CD4-positive, alpha-beta T cell treated with Interleukin-12 subunit alpha and Interleukin-12 subunit beta, for 1 hour (primary cell): ENCODE data around the gene CUEDC1.

Source experiments
- DNase-seq: peaks from one replicate; pipeline ENCODE4 v3.0.0-alpha.2; 2020

Gene CUEDC1

GRCh38 chr17:57892820-57893595, 62.2 kb downstream of the CUEDC1 start:
- DNase-seq = peak; percentile 17

GRCh38 chr17:57892146-57892819, 62.9 kb downstream of the CUEDC1 start:
- peak; percentile 77 for DNase-seq

GRCh38 chr17:57890857-57891232, 64.4 kb downstream of the CUEDC1 start:
- DNase-seq = no peak

- DNase-seq = no peak
These were observed 65.0 kb downstream of the CUEDC1 start for GRCh38 chr17:57889892-57890856.

GRCh38 chr17:57889252-57889651, 66.0 kb downstream of the CUEDC1 start:
- DNase-seq = no peak

GRCh38 chr17:57888311-57889216, 66.6 kb downstream of the CUEDC1 start:
- no peak for DNase-seq

GRCh38 chr17:57887161-57887560, 68.1 kb downstream of the CUEDC1 start:
- no peak for DNase-seq

- DNase-seq = no peak
These were observed 69.2 kb downstream of the CUEDC1 start for GRCh38 chr17:57886020-57886419.

- no peak for DNase-seq
These were observed 69.9 kb downstream of the CUEDC1 start for GRCh38 chr17:57885148-57885915.

GRCh38 chr17:57881783-57882351, 73.3 kb downstream of the CUEDC1 start:
- DNase-seq = no peak

- DNase-seq = no peak
These were observed 74.1 kb downstream of the CUEDC1 start for GRCh38 chr17:57881143-57881542.

GRCh38 chr17:57880086-57880456, 75.1 kb downstream of the CUEDC1 start:
- no peak for DNase-seq

GRCh38 chr17:57879437-57880085, 75.7 kb downstream of the CUEDC1 start:
- DNase-seq = no peak

GRCh38 chr17:57877803-57878377, 77.3 kb downstream of the CUEDC1 start:
- no peak for DNase-seq

GRCh38 chr17:57876866-57877237, 78.4 kb downstream of the CUEDC1 start:
- no peak for DNase-seq

GRCh38 chr17:57876023-57876865, 79.0 kb downstream of the CUEDC1 start:
- no peak for DNase-seq

GRCh38 chr17:57875290-57876022, 79.8 kb downstream of the CUEDC1 start:
- DNase-seq = no peak
